ENCODE measurements around the gene ACP7. TPM values are rescaled to one million over a fixed set of nuclear protein-coding genes. Genes with fewer than 3 reads are reported as not detected.

The ACP7 gene
- total and polyA plus RNA-seq, 9 of the 15 experiments (the other 6 are each of a cell fraction or from before 2014, with no cell fraction given) = not detected

- TF ChIP-seq EZH2 (IDR thresholded peaks at IDR 0.05; ENCODE audit: borderline replicate concordance, low read depth, low read length) = no peak
- no peak for TF ChIP-seq BDP1 (IDR thresholded peaks at IDR 0.05; ENCODE audit: insufficient read depth, insufficient read length)
Measured at GRCh38 chr19:39137131-39137530, 53.0 kb downstream of the ACP7 start (continued).

- Histone ChIP-seq H3K4me2 (ENCODE audit: insufficient read depth, low read length) (no peak overlapping the region), H3K27me3 (ENCODE audit: control insufficient read depth in 2 of 2, insufficient read depth in 2 of 2, low read length in 2 of 2) (no peaks in the 10 kb centered on the region), H3K36me3 (ENCODE audit: control insufficient read depth, insufficient read depth, low read length) (0 out of 3 replicates have a peak, but pooled peaks cover 2% of the 10 kb centered on the region), H3K4me3 (no peak overlapping the region), H3K4me1 (replicated peaks in 1 of 2; ENCODE audit: control insufficient read depth in 2 of 2, insufficient read depth in 2 of 2, low read length in 2 of 2) (peaks cover 29 to 53% of the 10 kb centered on the region in 2 experiments), H3K9me3 (replicated peaks; ENCODE audit: control insufficient read depth, insufficient read depth, low read depth, low read length) (no peaks in the 10 kb centered on the region), H3K9ac (ENCODE audit: insufficient read depth in 1 of 2, low read depth in 2 of 2, low read length in 2 of 2) (peak overlapping the region in 1 of 2 experiments; percentile 83; a peak in 1 of 4 replicates), H3K27ac (ENCODE audit: extremely low read depth, low read depth, low read length) (no peak overlapping the region), H3K9me1 (ENCODE audit: control insufficient read depth, insufficient read depth, low read length) (peaks cover 11% of the 10 kb centered on the region), H4K20me1 (replicated peaks; ENCODE audit: control insufficient read depth, insufficient read depth, low read length) (peaks cover 43% of the 10 kb centered on the region), H2AFZ (ENCODE audit: low read depth, low read length) (no peak overlapping the region), H3K79me2 (ENCODE audit: control insufficient read depth, insufficient read depth, low read length) (peaks cover 83% of the 10 kb centered on the region)
- no peak for DNase-seq (ENCODE audit: extremely low read depth in 1 of 4, low spot score in 3 of 4)
- in situ Hi-C loops (cut with MboI) (no loop called here), intact Hi-C loops (cut with micrococcal nuclease) (no loop called here)
- no TSS peak for BruUV-seq (replicated peaks)
- WGBS (ENCODE audit: insufficient coverage, low coverage, missing lambda C conversion rate) = 89% methylated on average over 18 of the region's 20 CpGs
- CTCF ChIA-PET (ENCODE audit: low intra/inter-chr PET ratio) = no interaction called here
- no peak for ATAC-seq
- POLR2A ChIA-PET = interaction anchor here (0.5 to 1.3 kb wide), 3 partner anchors 10 to 380 kb away, joined by 3 to 5 read pairs (median 4); no protein-coding TSS in a partner anchor
- FAIRE-seq = no peak
- no peak for TF ChIP-seq ZFP91 (CRISPR knock-in tag; IDR thresholded peaks at IDR 0.05)
- no peak for TF ChIP-seq TRIM25 (IDR thresholded peaks at IDR 0.05; ENCODE audit: borderline replicate concordance)
- TF ChIP-seq GATAD2B (IDR thresholded peaks at IDR 0.05; ENCODE audit: borderline replicate concordance) = no peak
- TF ChIP-seq NR2C2 (CRISPR knock-in tag; IDR thresholded peaks at IDR 0.05) = no peak
- TF ChIP-seq NR2C2 (tag; IDR thresholded peaks at IDR 0.05) = no peak
- no peak for TF ChIP-seq SAFB2 (IDR thresholded peaks at IDR 0.05; ENCODE audit: borderline replicate concordance, low read depth, low read length, severe bottlenecking)
- no peak for TF ChIP-seq ZFPM2 (CRISPR knock-in tag; IDR thresholded peaks at IDR 0.05)
- no peak for TF ChIP-seq HDGF (IDR thresholded peaks at IDR 0.05)
- TF ChIP-seq EZH2 (IDR thresholded peaks at IDR 0.05; ENCODE audit: borderline replicate concordance, low read depth, low read length) = no peak
- TF ChIP-seq THAP7 (CRISPR knock-in tag; IDR thresholded peaks at IDR 0.05) = no peak
- no peak for TF ChIP-seq CTBP1 (IDR thresholded peaks at IDR 0.05; ENCODE audit: borderline replicate concordance)
- no peak for TF ChIP-seq HMGXB4 (CRISPR knock-in tag; IDR thresholded peaks at IDR 0.05)
Measured at GRCh38 chr19:39138221-39139211, 54.3 kb downstream of the ACP7 start.

All from K562 (cell line).